Measurements from ENCODE around the gene INF2. TPM values are rescaled to one million over a fixed set of nuclear protein-coding genes. Genes with fewer than 3 reads are reported as not detected.

Gene INF2
- total and polyA plus RNA-seq, 9 of the 15 experiments (the other 6 are each of a cell fraction or from before 2014, with no cell fraction given): 0.56 to 31.3 (median 7.8) TPM

DNA sequence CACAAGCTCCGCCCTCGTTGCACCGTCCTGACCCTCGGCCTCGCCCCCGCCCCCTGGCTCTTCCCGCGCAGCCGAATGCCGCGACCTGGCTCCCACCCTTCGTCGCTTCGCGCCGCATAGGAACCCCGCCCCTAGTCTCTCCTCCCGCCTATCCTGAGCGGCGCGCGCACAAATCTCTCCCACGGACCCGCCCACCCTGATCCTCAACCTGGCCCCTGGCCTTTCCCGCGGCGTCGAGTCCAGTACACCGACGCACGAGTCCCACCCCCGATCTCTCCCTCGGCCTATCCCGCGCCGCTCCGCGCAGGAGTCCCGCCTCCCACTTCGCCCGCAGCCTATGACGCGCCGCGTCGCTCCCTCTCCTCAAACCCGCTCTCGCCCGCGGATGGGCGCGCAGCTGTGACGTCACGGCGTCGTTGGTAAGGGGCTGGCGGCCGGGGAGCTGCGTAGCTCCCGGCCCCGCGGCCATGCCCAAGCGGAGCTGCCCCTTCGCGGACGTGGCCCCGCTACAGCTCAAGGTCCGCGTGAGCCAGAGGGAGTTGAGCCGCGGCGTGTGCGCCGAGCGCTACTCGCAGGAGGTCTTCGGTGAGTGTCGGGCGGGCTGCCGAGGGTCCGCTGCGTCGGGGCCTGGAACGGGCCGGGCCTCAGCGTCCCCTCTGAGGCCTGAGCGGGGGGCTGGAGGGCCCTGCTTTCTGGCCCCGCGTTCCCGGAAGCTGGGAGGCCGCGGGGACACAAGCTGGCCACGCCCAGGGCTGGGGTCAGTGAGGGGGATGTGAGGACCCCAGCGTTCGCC lies 63.5 kb downstream of the INF2 start, which contains the start of gene SIVA1 (continued):
- TF ChIP-seq PCBP1 (IDR thresholded peaks at IDR 0.05; ENCODE audit: low read depth, low read length, poor library complexity, severe bottlenecking): no peak
- no peak for TF ChIP-seq SREBF1 (IDR thresholded peaks at IDR 0.05; ENCODE audit: borderline replicate concordance, low read depth, low read length)
- peak; percentile 11 for TF ChIP-seq CCNT2 (IDR thresholded peaks at IDR 0.05; ENCODE audit: borderline replicate concordance, extremely low read depth, insufficient read length, low read depth, low read length)
- no peak for TF ChIP-seq NR3C1 (CRISPR knock-in tag; IDR thresholded peaks at IDR 0.05)
- TF ChIP-seq, protein P1, sequence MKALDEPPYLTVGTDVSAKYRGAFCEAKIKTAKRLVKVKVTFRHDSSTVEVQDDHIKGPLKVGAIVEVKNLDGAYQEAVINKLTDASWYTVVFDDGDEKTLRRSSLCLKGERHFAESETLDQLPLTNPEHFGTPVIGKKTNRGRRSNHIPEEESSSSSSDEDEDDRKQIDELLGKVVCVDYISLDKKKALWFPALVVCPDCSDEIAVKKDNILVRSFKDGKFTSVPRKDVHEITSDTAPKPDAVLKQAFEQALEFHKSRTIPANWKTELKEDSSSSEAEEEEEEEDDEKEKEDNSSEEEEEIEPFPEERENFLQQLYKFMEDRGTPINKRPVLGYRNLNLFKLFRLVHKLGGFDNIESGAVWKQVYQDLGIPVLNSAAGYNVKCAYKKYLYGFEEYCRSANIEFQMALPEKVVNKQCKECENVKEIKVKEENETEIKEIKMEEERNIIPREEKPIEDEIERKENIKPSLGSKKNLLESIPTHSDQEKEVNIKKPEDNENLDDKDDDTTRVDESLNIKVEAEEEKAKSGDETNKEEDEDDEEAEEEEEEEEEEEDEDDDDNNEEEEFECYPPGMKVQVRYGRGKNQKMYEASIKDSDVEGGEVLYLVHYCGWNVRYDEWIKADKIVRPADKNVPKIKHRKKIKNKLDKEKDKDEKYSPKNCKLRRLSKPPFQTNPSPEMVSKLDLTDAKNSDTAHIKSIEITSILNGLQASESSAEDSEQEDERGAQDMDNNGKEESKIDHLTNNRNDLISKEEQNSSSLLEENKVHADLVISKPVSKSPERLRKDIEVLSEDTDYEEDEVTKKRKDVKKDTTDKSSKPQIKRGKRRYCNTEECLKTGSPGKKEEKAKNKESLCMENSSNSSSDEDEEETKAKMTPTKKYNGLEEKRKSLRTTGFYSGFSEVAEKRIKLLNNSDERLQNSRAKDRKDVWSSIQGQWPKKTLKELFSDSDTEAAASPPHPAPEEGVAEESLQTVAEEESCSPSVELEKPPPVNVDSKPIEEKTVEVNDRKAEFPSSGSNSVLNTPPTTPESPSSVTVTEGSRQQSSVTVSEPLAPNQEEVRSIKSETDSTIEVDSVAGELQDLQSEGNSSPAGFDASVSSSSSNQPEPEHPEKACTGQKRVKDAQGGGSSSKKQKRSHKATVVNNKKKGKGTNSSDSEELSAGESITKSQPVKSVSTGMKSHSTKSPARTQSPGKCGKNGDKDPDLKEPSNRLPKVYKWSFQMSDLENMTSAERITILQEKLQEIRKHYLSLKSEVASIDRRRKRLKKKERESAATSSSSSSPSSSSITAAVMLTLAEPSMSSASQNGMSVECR (CRISPR knock-in tag; IDR thresholded peaks at IDR 0.05): peak; percentile 86
- TF ChIP-seq ZC3H8 (IDR thresholded peaks at IDR 0.05): no peak
- TF ChIP-seq BRF2 (IDR thresholded peaks at IDR 0.05; ENCODE audit: borderline replicate concordance, insufficient read depth, insufficient read length): no peak
- TF ChIP-seq ADNP (tag; IDR thresholded peaks at IDR 0.05): no peak
- TF ChIP-seq FOXK2 (conservative IDR thresholded peaks at IDR 0.05 in 1 of 2, IDR thresholded peaks at IDR 0.05 in 1 of 2; ENCODE audit: low read depth in 2 of 2): peak; percentile 44 to 54; a peak in 2 of 4 replicates
- no peak for TF ChIP-seq BHLHE40 (IDR thresholded peaks at IDR 0.05; ENCODE audit: low read length)
- TF ChIP-seq TAF9B (IDR thresholded peaks at IDR 0.05; ENCODE audit: partially characterized antibody): no peak
- TF ChIP-seq MXI1 (IDR thresholded peaks at IDR 0.05; ENCODE audit: low read depth, low read length): no peak
- no peak for TF ChIP-seq CBX5 (IDR thresholded peaks at IDR 0.05; ENCODE audit: borderline replicate concordance, low read depth)
- no peak for TF ChIP-seq ZNF830 (CRISPR knock-in tag; IDR thresholded peaks at IDR 0.05)
- TF ChIP-seq MAZ (CRISPR knock-in tag; conservative IDR thresholded peaks at IDR 0.05 in 1 of 2, IDR thresholded peaks at IDR 0.05 in 1 of 2): peak in 1 of 2 experiments; percentile 85; a peak in 2 of 4 replicates
- TF ChIP-seq ZNF444 (CRISPR knock-in tag; IDR thresholded peaks at IDR 0.05): no peak
- peak; percentile 92 for TF ChIP-seq MBD2 (IDR thresholded peaks at IDR 0.05; ENCODE audit: borderline replicate concordance, low read depth)
- no peak for TF ChIP-seq THRAP3 (IDR thresholded peaks at IDR 0.05; ENCODE audit: borderline replicate concordance)
- TF ChIP-seq NR2C2 (CRISPR knock-in tag; IDR thresholded peaks at IDR 0.05): no peak
- TF ChIP-seq NR2C2 (tag; IDR thresholded peaks at IDR 0.05): peak; percentile 91

All from K562 (cell line).